HepG2 (cell line): Measurements from ENCODE around the gene MLLT10. TPM values are rescaled to one million over a fixed set of nuclear protein-coding genes. Genes with fewer than 3 reads are reported as not detected.
A peak's percentile ranks its signal among the peaks of the same experiment; 100 is the strongest.
"Not testable (repeated sequence)": the region's sequence is repeated elsewhere in the genome, so short reads cannot be mapped to it uniquely, and the experiment has no call there.

Experiments used
- ATAC-seq: fragments of 200-7000 bp; cut with Tn5 transposase; 3 replicates; pipeline ENCODE4 v1.9.1; 2020; ENCODE audit warnings: mild to moderate bottlenecking, moderate library complexity
- BruUV-seq: library from RNA; stranded (reverse); fragments of 400-500 nt; replicated peaks from 2 replicates; lab custom pipeline; 2021; lab: Mats Ljungman, UMichigan
- CTCF ChIA-PET: fragments of 300-600 bp; formaldehyde crosslinking; extraction: SDS; loops from one replicate; lab custom pipeline; 2021; ENCODE audit warnings: low total read pairs, inconsistent platforms, low intra/inter-chr PET ratio; lab: Yijun Ruan, JAX
- POLR2A ChIA-PET: fragments of 350-600 bp; sonication (Branson Sonifier 250); formaldehyde crosslinking; loops from one replicate; lab custom pipeline; 2020; ENCODE audit warnings: antibody characterized with exemption, inconsistent platforms; lab: Yijun Ruan, JAX
- DNase-seq: peaks from one replicate; pipeline ENCODE4 v3.0.0-alpha.2; 2015; ENCODE audit warnings: low spot score
- FAIRE-seq: peaks from 3 replicates; lab custom pipeline; 2011; peaks lifted over from hg19 to GRCh38; lab: Jason Lieb, UNC
- H2AFZ ChIP-seq: one replicate; pipeline ENCODE4 v1.6.1; 2011; ENCODE audit warnings: low read length, inconsistent platforms
- H3K27ac ChIP-seq: fragments of 300-600 bp; 3 replicates; pipeline ENCODE4 v1.8.0; 2011; ENCODE audit warnings: mixed run types, mild to moderate bottlenecking, mixed read lengths, low read length, inconsistent platforms; ENCODE audit not compliant: insufficient read depth; ENCODE audit errors: extremely low read length
- H3K27me3 ChIP-seq, 2 experiments: fragments of 200-600 bp in 1 of 2; 2 replicates in 1 of 2; 3 replicates in 1 of 2; pipeline versions ENCODE4 v1.6.0 to v1.8.0; 2011; ENCODE audit warnings: low read length in 2 of 2, mild to moderate bottlenecking in 2 of 2, moderate library complexity in 2 of 2, inconsistent platforms in 1 of 2; ENCODE audit not compliant: insufficient read depth in 2 of 2, control insufficient read depth in 1 of 2
- H3K36me3 ChIP-seq, 2 experiments: fragments of 200-600 bp in 1 of 2; replicated peaks in 1 of 2; 2 replicates in 1 of 2; 3 replicates in 1 of 2; pipeline versions ENCODE4 v1.5.1 to v1.8.0; 2011; ENCODE audit warnings: low read length in 2 of 2, inconsistent platforms in 1 of 2; ENCODE audit not compliant: insufficient read depth in 2 of 2, control insufficient read depth in 1 of 2
- H3K4me1 ChIP-seq: 2 replicates; pipeline ENCODE4 v1.5.1; 2012; ENCODE audit warnings: low read length, inconsistent platforms; ENCODE audit not compliant: insufficient read depth
- H3K4me2 ChIP-seq: 2 replicates; pipeline ENCODE4 v1.6.0; 2011; ENCODE audit warnings: low read depth, low read length, inconsistent platforms
- H3K4me3 ChIP-seq, 3 experiments: fragments of 200-600 bp in 1 of 3; sonication (generic), shearing (Covaris generic) in 1 of 3; replicated peaks in 1 of 3; 2 replicates each; pipeline ENCODE4 v1.5.1; 2011 to 2016; ENCODE audit warnings: low read length in 3 of 3, inconsistent platforms in 2 of 3, low read depth in 2 of 3, mild to moderate bottlenecking in 2 of 3, control low read depth in 1 of 3, mixed read lengths in 1 of 3; ENCODE audit not compliant: insufficient read depth in 1 of 3
- H3K79me2 ChIP-seq: one replicate; pipeline ENCODE4 v1.6.1; 2011; ENCODE audit warnings: low read length, inconsistent platforms; ENCODE audit not compliant: insufficient read depth
- H3K9ac ChIP-seq: 2 replicates; pipeline ENCODE4 v1.6.0; 2011; ENCODE audit warnings: mild to moderate bottlenecking, low read depth, low read length, inconsistent platforms; ENCODE audit not compliant: insufficient read depth
- H3K9me3 ChIP-seq: 2 replicates; pipeline ENCODE4 v1.5.1; 2012; ENCODE audit warnings: mild to moderate bottlenecking, low read length
- H4K20me1 ChIP-seq: 2 replicates; pipeline ENCODE4 v1.6.0; 2011; ENCODE audit warnings: inconsistent platforms, mild to moderate bottlenecking, low read length, moderate library complexity; ENCODE audit not compliant: insufficient read depth
- ATF1 ChIP-seq: IDR thresholded peaks from 2 replicates; pipeline ENCODE4 v1.6.1; 2016; ENCODE audit warnings: mild to moderate bottlenecking, control low read depth
- ATF6 ChIP-seq: sonication (generic); formaldehyde crosslinking; conservative IDR thresholded peaks from 2 replicates; pipeline ENCODE4 v1.4.0; 2020; ENCODE audit warnings: missing genetic modification reagents
- ATF7-NPFF ChIP-seq: sonication (generic); formaldehyde crosslinking; IDR thresholded peaks from 2 replicates; pipeline ENCODE4 v1.8.1; 2023; ENCODE audit warnings: mild to moderate bottlenecking, low read depth, missing genetic modification reagents, moderate library complexity
- KDM3A ChIP-seq: IDR thresholded peaks from 2 replicates; pipeline ENCODE4 v1.6.1; 2018; ENCODE audit warnings: low read depth, missing compliant biosample characterization
- MXI1 ChIP-seq: IDR thresholded peaks from 3 replicates; pipeline ENCODE4 v1.6.1; 2012; ENCODE audit warnings: low read depth, low read length, inconsistent platforms, borderline replicate concordance
- NONO ChIP-seq, 2 experiments: fragments of 450-650 bp in 1 of 2; sonication (generic) in 1 of 2; formaldehyde crosslinking in 1 of 2; IDR thresholded peaks in 1 of 2; conservative IDR thresholded peaks in 1 of 2; 2 replicates each; pipeline versions ENCODE4 v1.6.1 to v1.8.0; 2017 to 2022; ENCODE audit warnings: mild to moderate bottlenecking in 1 of 2, missing genetic modification reagents in 1 of 2, moderate library complexity in 1 of 2
- PBX3 ChIP-seq: sonication (generic); formaldehyde crosslinking; IDR thresholded peaks from 2 replicates; pipeline ENCODE4 v1.8.1; 2023; ENCODE audit warnings: missing genetic modification reagents, inconsistent platforms, borderline replicate concordance
- POLR2G ChIP-seq: fragments of 200-400 bp; formaldehyde crosslinking; IDR thresholded peaks from 2 replicates; pipeline ENCODE4 v1.6.1; 2018; ENCODE audit warnings: mild to moderate bottlenecking, low read depth, low read length, moderate library complexity
- RNF219 ChIP-seq: sonication (generic); formaldehyde crosslinking; IDR thresholded peaks from 2 replicates; pipeline ENCODE4 v1.5.0; 2020; ENCODE audit warnings: mild to moderate bottlenecking, missing genetic modification reagents
- RXRA ChIP-seq: sonication (generic); formaldehyde crosslinking; IDR thresholded peaks from 2 replicates; pipeline ENCODE4 v1.5.1; 2020; ENCODE audit warnings: missing genetic modification reagents
- SMARCC2 ChIP-seq: fragments of 450-650 bp; IDR thresholded peaks from 2 replicates; pipeline ENCODE4 v1.6.1; 2017; ENCODE audit warnings: antibody characterized with exemption, mild to moderate bottlenecking
- SP4 ChIP-seq: sonication (generic); formaldehyde crosslinking; IDR thresholded peaks from 2 replicates; pipeline ENCODE4 v1.8.1; 2023; ENCODE audit warnings: mild to moderate bottlenecking, missing genetic modification reagents
- SSRP1 ChIP-seq: IDR thresholded peaks from 2 replicates; pipeline ENCODE4 v1.6.1; 2016; ENCODE audit warnings: control low read depth
- ZC3H4 ChIP-seq: sonication (generic); formaldehyde crosslinking; IDR thresholded peaks from 2 replicates; pipeline ENCODE4 v1.4.0; 2020; ENCODE audit warnings: missing genetic modification reagents, borderline replicate concordance
- ZNF33B ChIP-seq: sonication (generic); formaldehyde crosslinking; IDR thresholded peaks from 2 replicates; pipeline ENCODE4 v1.5.1; 2020; ENCODE audit warnings: mild to moderate bottlenecking, missing genetic modification reagents
- ZNF556 ChIP-seq: sonication (generic); formaldehyde crosslinking; IDR thresholded peaks from 2 replicates; pipeline ENCODE4 v1.4.0; 2020; ENCODE audit warnings: mild to moderate bottlenecking, missing genetic modification reagents, borderline replicate concordance
- ZNF567 ChIP-seq: sonication (generic); formaldehyde crosslinking; IDR thresholded peaks from 2 replicates; pipeline ENCODE4 v1.8.1; 2023; ENCODE audit warnings: mild to moderate bottlenecking, missing genetic modification reagents, borderline replicate concordance
- ZNF704 ChIP-seq: sonication (generic); formaldehyde crosslinking; IDR thresholded peaks from 2 replicates; pipeline ENCODE4 v1.8.1; 2023; ENCODE audit warnings: mild to moderate bottlenecking, inconsistent platforms, moderate library complexity, missing genetic modification reagents, borderline replicate concordance
- WGBS: methylation state at CpG from one replicate; pipeline ENCODE4 v1.1.6; 2017; ENCODE audit warnings: low lambda C conversion rate; 5-methylcytosine and 5-hydroxymethylcytosine counted together
- in situ Hi-C: cut with HindIII; loops from 2 replicates; pipeline ENCODE4 v1.10.0; 2017; ENCODE audit warnings: low pct_unique_long_range_greater_than_20kb; ENCODE audit not compliant: extremely low pct_ligation_motif_present
- intact Hi-C: fragments of 100-400 bp; cut with micrococcal nuclease; formaldehyde crosslinking; loops from one replicate; pipeline ENCODE4 v1.10.0; 2022; ENCODE audit not compliant: unreplicated experiment
- polyA plus RNA-seq, 8 experiments: library from polyadenylated mRNA; depleted of rRNA in 3 of 8; stranded (reverse) in 7 of 8; unstranded in 1 of 8; fragments of >200 nt; fragmentation: Illumina TruSeq in 4 of 8; extraction: Trizol in 4 of 8; gene quantifications; 2 replicates each; pipeline versions ENCODE4 v1.2.1 to v1.2.3, GENCODE V29; 2011 to 2016; ENCODE audit warnings: low read depth in 4 of 8, missing spikeins in 1 of 8, mixed read lengths in 1 of 8; ENCODE audit not compliant: insufficient read depth in 1 of 8
- total RNA-seq, 5 experiments: library from RNA; depleted of rRNA; stranded (reverse); fragments of >200 nt; fragmentation: Illumina TruSeq; extraction: Trizol; gene quantifications; 2 replicates each; pipeline ENCODE4 v1.2.3, GENCODE V29; 2016; ENCODE audit warnings: low read depth in 1 of 5

Gene MLLT10
- total and polyA plus RNA-seq, 2 of the 13 experiments (the other 11 are each of a cell fraction or from before 2014, with no cell fraction given) = 51.3 to 84.1 TPM

DNA sequence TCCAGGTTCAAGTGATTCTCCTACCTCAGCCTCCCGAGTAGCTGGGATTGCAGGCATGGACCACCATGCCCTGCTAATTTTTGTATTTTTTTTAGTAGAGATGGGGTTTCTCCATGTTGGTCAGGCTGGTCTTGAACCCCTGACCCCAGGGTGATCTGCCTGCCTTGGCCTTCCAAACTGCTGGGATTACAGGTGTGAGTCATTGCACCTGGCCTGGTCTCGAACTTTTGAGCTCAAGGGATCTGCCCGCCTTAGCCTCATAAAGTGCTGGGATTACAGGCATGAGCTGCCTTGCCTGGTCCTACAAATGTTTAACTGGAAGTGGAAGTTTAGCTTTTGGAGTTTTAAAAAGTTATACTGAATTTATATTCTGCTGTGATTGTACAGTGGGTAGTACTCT lies 2.8 kb downstream of the MLLT10 start (continued):
- 0 out of 2 replicates have a peak, but pooled peaks have one; percentile 26 for TF ChIP-seq ZNF704 (CRISPR knock-in tag)
- no peak for TF ChIP-seq KDM3A (CRISPR knock-in tag)
- no peak for TF ChIP-seq SSRP1 (CRISPR knock-in tag)
- TF ChIP-seq SMARCC2 = no peak
- TF ChIP-seq PBX3 = no peak
- no peak for TF ChIP-seq SP4 (CRISPR knock-in tag)
- TF ChIP-seq ZC3H4 (CRISPR knock-in tag) = no peak
- no peak for TF ChIP-seq MXI1
- TF ChIP-seq ZNF567 = no peak
- TF ChIP-seq NONO (IDR thresholded peaks at IDR 0.05) = no peak
- no peak for TF ChIP-seq NONO (CRISPR knock-in tag; conservative IDR thresholded peaks at IDR 0.05)
- no peak for TF ChIP-seq ATF1 (CRISPR knock-in tag)
- no peak for TF ChIP-seq RNF219 (CRISPR knock-in tag)
- no peak for TF ChIP-seq ATF6
- 0 out of 2 replicates have a peak, but pooled peaks have one; percentile 30 for TF ChIP-seq POLR2G
- 0 out of 2 replicates have a peak, but pooled peaks have one; percentile 17 for TF ChIP-seq RXRA
- no peak for TF ChIP-seq ZNF556 (CRISPR knock-in tag)
- no peak for TF ChIP-seq ZNF33B (CRISPR knock-in tag)
- TF ChIP-seq ATF7-NPFF (CRISPR knock-in tag) = no peak

DNA sequence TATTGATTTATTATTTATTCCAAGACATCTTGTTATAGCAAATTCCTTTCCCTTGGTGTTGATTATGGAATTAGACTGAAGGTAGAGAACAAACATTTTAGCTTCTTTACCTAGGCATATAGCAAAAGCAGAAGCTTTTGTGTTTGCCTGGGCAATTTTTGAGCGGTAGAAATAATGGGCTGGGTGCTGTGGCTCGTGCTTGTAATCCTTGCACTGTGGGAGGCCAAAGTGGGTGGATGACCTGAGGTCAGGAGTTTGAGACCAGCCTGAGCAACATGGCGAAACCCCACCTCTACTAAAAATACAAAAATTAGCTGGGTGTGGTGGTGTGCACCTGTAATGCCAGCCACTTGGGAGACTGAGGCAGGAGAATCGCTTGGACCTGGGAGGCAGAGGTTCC lies 6.7 kb downstream of the MLLT10 start:
- in situ Hi-C loops, FAIRE-seq: not testable (repeated sequence)

More for the DNA sequence above, 6.7 kb downstream of the MLLT10 start:
- BruUV-seq, CTCF ChIA-PET, H2AFZ ChIP-seq, H3K27ac ChIP-seq, H3K27me3 ChIP-seq, H3K4me3 ChIP-seq, H3K9ac ChIP-seq, H3K9me3 ChIP-seq, DNase-seq, H4K20me1 ChIP-seq, ATAC-seq, H3K4me2 ChIP-seq, intact Hi-C loops: not testable (repeated sequence)
- 92% methylated on average over 4 of the region's 4 CpGs for WGBS
- peaks cover 14% of the 10 kb centered on the region for H3K4me1 ChIP-seq
- POLR2A ChIA-PET = interaction anchor here (0.6 to 1.9 kb wide), 3 partner anchors 15 to 45 kb away, joined by 3 to 5 read pairs (median 3); partner anchors contain the start of gene SKIDA1
- H3K79me2 ChIP-seq = peaks cover 77% of the 10 kb centered on the region
- peaks cover 28 to 75% of the 10 kb centered on the region in 2 experiments for H3K36me3 ChIP-seq
